ENCODE data around the gene SACS.

DNA sequence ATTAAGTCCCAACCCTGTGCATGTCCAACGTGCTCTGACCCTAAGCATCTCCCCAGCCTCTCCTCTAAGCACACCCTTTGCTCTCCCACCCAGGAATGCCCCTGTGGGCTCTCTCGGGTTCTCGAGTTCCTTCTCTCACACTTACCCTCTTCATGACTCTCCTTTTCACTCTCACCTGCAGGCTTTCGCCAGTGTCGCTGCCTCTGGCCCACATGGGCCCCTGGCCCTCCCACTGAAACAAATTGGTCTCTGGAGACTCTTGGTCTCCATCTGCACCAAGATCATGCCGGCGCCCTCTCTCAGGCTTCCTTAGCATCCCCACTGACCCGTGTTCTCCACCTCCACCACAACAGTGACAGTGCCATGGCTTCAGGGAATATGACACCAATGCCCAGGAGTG is 19.6 kb upstream of the SACS start:
- TF ChIP-seq, protein P1, sequence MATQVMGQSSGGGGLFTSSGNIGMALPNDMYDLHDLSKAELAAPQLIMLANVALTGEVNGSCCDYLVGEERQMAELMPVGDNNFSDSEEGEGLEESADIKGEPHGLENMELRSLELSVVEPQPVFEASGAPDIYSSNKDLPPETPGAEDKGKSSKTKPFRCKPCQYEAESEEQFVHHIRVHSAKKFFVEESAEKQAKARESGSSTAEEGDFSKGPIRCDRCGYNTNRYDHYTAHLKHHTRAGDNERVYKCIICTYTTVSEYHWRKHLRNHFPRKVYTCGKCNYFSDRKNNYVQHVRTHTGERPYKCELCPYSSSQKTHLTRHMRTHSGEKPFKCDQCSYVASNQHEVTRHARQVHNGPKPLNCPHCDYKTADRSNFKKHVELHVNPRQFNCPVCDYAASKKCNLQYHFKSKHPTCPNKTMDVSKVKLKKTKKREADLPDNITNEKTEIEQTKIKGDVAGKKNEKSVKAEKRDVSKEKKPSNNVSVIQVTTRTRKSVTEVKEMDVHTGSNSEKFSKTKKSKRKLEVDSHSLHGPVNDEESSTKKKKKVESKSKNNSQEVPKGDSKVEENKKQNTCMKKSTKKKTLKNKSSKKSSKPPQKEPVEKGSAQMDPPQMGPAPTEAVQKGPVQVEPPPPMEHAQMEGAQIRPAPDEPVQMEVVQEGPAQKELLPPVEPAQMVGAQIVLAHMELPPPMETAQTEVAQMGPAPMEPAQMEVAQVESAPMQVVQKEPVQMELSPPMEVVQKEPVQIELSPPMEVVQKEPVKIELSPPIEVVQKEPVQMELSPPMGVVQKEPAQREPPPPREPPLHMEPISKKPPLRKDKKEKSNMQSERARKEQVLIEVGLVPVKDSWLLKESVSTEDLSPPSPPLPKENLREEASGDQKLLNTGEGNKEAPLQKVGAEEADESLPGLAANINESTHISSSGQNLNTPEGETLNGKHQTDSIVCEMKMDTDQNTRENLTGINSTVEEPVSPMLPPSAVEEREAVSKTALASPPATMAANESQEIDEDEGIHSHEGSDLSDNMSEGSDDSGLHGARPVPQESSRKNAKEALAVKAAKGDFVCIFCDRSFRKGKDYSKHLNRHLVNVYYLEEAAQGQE (IDR thresholded peaks at IDR 0.05; ENCODE audit: insufficient read depth in 1 of 2, low read depth in 2 of 2, low read length in 1 of 2), result no peak
- TF ChIP-seq CTCF (IDR thresholded peaks at IDR 0.05) (no peak), POLR2AphosphoS5 (IDR thresholded peaks at IDR 0.05; ENCODE audit: low read depth, low read length) (no peak)

Measured in Panc1 (cell line).